HG03558 (cell line): Measurements from ENCODE around the gene RALY.

Source experiments
- ATAC-seq: cut with Tn5 transposase; IDR thresholded peaks from one replicate; pipeline ENCODE4 v1.9.1; 2021; ENCODE audit warnings: moderate number of reproducible peaks; ENCODE audit not compliant: unreplicated experiment; ENCODE audit errors: extremely low read depth

The RALY gene

DNA sequence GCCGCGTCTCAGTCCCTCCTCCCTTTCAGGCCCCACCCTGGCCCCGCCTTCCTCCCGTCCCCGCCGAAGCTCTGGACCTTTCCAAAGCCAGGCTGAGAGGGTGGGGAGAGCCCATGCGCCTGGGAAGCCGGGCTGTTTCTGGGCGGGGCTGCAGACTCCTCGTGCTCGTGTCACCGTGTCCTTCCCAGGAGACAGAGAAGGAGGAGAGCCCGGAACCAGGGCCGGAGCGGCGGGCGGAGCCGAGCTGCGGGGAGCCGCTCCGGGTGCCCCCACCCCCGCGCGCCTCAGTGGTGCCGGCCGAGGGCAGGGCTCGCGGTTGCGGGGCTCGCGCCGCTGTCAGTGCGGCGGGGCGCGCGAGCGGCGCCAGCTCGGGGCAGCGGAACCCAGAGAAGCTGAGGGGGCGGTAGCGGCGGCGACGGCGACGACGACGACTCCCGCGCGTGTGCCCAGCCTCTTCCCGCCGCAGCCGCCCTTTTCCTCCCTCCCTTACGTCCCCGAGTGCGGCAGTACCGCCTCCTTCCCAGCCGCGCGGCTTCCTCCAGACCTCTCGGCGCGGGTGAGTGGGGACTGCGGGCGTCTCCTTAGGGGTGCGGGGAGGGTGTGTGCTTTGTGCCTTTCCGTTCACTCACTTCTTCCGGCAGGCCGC is at the start of gene RALY:
TSS of gene RALY (plus strand) at position 336 of the 646 bp plus-strand sequence. CDS start 78,164 bp downstream, outside the sequence.
- ATAC-seq = peak; percentile 31

DNA sequence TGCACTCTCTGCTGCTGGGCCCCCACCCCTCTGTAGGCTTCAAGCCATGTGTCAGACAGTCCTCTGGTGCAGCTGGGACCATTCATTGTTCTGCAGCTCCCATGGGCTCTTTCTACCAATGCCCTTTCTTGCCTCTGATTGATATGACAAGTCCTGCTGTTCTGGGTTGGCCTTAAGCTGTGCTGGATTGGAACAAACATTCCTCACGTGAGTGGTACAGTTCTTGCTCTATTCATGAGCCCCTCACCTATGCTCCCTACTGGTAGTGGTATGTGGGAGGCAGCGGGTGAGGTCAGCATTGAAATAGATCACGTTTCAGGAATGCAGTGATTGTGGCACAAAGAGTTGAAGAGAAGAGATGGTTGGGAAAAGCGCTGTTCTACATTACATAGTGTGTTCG is 48.8 kb upstream of the RALY start:
- no peak for ATAC-seq

DNA sequence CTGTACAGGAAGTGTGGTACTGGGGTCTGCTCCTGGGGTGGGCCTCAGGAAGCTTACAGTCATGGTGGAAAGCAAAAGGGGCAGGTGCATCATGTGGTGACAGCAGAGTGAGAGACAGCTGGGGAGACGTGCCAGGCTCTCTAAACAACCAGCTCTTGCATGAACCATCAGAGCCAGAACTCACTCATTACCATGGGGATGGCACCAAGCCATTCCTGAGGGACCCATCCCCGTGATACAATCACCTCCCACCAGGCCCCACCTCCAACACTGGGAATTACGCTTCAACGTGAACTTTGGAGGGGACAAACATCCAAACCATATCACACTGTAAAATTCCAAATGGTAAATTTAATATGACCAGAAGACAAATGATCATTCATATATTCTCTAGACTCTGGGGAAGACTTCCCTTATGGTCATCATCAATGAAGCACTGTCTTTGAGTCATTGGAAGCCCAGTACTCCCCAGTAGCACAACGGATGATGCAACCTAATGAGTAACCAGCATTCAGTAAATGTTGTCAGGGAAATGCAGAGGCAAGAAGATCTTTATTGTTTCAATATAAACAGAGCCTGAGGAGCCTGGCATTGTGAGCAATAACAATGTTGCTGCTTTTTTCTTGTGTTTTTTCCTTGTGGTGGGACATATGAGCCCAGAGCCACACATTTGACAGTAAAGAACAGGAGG is 48.2 kb upstream of the RALY start:
- no peak for ATAC-seq

DNA sequence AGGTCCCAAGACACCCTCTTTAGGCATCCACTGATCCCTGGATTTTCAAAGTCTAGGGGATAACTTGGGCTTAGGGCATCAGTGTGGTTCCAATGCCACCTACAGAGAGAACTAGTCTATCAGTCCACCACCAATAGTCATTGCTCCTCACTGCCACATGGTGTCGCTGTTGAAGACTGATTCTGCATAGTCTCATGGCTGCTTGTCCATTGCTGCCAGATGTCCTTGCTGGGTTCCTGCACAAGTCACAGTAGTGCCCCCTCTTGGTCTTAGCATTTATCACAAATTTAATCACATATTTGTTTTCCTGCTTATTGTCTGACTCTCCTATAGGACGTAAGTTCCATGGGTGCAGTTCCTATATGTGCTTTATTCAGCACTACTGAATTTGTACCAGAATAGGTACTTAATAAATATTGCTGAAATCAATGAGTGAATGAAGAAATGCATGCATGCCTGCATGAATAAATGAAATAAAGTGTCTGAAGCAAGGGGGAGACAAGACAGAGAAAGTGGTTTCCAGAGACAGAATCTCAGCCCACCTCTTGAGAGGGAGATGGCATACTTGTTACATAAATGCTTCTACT is 45.9 kb upstream of the RALY start:
- no peak for ATAC-seq

DNA sequence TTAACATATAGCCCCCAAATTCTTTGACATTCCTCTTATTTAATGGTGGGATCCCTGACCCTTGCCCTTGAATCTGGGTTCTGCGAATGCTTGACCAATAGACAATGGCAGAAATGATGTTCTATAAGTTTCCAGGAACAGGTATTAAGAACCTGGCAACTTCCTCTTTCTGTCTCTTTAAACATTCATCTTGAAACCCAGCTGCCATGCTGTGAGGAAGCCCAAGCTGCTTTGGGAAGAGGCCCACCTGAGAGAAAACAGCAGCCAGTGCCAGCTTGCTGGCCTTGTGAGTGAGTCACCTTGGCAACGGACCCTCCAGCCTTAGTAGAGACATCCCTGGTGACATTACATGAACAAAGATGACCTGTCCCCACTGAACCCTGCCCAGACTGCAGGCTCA is 45.2 kb upstream of the RALY start:
- no peak for ATAC-seq

DNA sequence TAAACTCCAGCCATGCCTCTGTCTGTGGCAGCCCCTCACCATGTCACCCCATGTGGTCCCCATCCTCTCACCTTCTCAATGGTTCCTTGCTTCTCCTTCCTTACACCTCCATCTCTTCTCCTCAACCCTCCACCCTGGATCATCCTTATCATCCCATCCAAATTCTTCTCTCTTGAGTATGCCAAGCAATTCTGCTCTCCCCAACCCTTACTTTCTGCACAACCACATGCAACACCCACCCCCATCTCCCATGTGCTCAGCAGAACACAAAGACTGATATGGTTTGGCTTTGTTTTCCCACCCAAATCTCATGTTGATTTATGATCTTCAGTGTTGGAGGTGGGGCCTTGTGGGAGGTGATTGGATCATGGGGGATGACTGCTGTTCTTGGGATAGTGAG is 42.5 kb upstream of the RALY start:
- no peak for ATAC-seq

DNA sequence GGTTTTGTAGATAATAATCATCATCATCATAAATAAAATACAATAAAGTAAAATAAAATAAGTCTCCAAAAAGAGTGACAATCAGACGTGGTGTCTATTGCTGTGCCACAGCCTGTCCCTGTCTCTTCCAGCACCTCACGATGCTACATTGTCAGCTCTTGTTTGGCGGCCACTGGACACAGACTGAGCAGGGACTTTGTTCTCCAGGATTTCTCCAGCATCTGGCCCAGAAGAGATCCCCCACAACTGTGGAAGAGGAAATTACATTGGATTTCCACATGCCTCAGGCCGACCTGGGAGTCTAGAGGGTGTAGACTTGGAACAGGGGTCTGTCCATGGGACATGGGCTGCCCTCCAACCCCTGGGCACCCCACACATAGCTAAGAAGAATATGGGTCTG is 39.2 kb upstream of the RALY start:
- no peak for ATAC-seq

DNA sequence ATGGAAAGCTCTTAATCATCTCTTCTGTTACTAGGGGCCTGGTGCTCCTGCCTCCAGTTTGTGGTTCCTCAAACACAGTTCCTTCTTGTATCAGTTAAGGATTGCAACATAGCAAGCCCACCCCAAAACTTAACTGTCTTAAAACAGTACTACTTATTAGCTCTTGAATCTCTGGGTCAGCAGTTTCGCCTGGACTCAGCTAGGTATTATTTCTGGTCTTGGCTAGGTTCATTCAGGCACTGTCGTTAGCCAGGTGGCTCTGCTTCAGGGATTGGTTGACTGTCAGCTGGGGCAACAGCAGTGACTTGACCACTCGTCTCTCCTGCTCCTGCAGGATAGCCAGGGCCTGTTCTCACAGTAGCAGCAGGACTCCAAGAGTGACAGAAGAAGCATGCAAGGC is 30.0 kb upstream of the RALY start:
- ATAC-seq = no peak

DNA sequence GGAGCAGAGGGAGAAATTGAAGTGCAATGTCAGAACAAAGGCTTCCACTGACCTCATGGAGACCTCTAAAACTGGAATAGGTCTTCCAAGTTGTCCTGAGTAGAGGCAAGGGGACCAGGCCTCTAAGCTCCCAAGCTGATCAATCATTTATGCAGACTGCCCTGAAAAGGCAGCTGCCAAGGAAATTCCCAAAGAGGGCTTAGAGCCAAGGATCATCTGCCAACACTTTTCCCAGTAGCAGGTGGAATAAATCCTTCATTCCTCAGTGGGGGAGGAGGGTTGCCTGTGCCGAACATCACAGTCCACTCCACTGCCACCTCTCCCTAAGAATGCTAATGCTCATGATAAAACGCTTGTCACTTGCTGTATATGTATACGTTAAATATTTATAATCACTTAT is 29.3 kb upstream of the RALY start:
- ATAC-seq = no peak

DNA sequence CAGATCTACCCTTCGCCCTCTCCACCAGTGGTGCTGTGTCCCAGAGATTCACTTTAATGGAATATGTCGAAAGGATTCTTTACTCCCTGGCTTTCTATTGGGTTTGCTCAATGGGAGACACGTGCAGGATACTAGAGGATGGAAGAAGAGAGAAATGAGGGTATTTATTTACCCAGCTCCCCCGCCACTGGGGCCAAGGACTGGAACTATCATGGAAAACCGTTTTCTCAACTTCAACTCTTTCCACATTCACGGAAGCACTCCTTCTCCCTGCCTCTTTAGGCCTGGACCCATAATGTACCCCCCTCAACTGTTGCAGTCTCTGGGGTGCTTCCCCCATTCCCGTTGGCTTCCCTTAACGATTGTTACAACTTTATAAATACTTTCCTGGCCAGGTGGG is 26.6 kb upstream of the RALY start:
- no peak for ATAC-seq

DNA sequence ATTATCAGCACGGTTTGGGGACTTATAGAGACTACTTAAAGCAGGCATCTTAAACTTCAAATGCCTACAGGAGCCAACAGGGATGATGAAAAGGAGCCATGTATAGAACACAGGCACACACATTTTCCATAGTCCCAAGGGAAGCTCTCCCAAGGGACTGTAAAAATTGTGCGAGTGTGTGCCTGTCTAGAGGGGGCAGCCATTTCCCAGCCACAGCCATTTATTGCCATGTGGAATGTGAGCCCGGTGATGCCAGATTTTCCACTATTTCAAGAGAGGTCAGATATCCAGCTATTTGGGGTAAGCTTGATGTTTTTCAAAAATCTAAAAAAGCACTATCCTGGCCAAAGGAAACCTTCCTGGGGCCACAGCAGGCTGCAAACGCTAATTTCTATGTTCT is 24.1 kb upstream of the RALY start:
- no peak for ATAC-seq

DNA sequence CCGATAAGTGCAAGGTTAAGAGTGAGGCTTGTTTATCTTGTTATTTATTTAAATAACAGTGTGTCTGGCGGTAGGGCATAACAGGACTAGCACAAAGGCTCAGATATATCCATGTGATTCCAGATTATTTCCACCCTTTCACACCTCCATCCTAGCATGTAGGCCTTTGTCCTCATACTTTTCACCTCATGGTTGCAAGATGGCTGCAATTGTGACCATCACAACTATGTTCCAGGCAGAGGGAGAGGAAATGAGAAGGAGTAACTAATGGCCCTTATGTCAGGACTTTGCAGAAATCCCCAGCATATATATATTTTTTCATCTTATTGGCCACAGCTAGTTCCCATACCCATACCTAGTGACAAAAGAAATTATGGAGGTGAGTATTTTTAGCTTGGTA is 23.5 kb upstream of the RALY start:
- no peak for ATAC-seq

DNA sequence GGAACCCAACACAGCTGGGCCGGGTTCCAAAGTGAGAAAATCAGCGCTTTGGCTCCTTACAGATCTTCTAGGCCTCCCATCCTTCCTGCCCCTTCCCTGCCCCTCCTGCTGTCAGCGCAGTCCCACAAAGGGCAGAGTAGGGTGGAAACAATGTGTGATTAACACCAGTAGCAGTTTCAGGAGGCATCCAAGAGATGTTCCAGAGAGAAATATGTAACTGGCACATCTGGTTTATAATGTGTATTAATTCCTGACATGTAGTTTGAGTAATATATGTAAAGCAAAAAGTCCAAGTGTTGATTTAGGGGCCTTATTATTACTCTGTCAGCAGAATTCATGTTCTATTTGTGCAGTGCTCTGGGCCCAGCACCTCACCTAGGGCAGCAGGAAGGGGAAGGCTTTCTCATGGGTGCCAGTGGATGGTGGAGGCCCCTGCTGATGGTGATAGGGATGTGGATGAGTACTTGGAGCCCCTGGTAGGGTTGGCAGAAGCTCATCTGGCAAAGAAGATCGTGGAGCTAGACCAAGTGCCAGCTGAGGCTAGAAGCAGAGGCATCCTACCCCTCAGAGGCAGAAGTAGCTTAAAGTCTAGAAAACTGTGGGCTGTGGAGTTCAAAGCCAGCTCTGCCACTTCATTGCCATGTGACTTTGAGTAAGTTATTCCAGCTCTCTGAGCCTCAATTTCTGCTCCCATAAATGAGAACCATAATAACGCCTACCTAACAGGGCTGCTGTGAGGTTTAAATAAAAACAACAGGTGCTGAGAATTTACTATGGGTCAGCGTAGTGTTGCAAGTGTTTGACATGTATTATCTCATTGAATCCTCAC is 22.4 kb upstream of the RALY start:
- no peak for ATAC-seq

DNA sequence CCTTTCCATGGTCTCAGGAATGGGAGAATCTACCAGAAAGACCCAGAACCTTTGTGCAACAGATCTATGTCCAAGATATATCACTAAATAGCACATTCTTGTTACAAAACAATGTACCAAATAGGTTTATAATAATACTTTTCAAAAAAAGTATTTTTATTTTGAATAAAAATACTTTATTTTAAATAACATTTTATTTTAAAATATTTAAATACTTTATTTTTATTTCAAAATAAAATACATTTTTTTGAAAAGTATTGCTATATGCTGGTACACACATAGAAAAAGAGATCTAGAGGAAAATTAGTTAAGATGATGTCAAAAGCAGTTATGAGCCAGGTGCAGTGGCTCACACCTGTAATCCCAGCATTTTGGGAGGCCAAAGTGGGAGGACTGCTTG is 16.8 kb upstream of the RALY start:
- no peak for ATAC-seq

DNA sequence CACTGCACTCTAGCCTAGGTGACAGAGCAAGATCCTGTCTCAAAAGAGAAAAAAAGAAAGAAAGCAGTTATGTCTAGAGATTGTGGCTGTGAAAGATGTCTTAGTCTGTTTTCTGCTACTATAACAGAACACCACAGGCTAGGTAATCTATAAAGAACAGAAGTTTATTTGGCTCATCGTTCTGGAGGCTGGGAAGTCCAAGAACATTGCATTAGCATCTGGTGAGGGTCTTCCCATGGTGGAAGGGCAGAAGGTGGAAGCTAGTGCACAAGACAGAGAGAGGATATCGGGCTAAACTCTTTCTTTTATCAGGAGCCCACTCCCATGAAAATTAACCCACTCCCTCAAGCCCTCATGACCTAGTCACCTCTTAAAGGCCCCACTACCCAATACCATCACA is 16.2 kb upstream of the RALY start:
- ATAC-seq = no peak

DNA sequence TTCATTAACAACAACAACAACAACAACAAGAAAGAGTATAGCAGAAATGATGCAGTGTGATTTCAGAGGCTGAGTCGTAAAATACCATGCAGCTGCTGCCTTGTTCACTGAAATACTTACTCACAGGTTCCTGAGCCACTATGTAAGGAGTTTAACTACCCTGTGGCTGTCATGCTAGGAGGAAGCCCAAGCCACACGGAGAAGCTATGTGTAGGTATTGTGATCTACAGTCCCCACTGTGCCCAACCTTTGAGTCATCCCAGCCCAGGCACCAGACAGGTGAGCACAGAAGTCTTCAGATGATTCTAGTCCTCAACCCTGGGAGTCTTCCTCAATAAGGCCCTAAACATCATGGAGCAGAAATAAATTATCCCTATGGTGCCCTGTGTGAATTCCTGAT is 14.6 kb upstream of the RALY start:
- ATAC-seq = no peak

DNA sequence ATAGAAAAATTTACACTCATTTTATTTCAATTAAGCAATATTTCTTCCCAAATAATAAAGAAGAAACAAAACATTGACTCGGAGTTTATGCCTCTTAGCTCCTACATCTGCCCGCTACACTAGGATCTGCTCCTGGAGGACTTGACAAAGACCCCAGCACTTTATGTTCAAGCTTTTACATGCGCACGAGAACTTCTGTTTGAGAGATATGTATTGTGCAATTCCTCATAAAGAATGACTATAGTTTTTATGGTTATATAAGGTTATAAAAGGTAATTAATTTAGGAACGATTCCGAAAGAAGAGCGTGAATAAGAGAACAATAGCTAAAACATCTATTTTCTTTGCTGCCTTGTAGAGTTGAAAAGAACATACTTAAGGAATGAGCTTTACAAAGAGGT is 12.4 kb upstream of the RALY start:
- ATAC-seq = no peak

DNA sequence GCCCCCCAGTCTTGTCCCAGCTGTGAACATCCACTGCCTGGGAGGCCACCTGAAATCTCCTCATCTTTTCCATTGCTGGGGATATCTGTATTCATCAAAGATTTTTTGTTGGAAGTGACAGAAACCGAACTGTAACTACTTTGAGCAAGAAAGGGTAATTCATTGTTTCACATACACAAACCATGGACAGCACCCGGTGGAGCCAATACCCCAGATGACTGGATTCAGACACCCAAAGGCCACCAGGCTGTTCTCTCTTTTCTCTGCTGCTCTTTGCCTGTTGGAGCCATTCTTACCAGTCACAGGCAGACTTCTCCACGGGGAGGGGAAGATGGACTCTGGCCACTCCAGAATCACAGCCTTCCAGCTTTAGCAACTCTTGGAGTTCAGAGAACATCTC is 11.7 kb upstream of the RALY start:
- ATAC-seq = no peak

DNA sequence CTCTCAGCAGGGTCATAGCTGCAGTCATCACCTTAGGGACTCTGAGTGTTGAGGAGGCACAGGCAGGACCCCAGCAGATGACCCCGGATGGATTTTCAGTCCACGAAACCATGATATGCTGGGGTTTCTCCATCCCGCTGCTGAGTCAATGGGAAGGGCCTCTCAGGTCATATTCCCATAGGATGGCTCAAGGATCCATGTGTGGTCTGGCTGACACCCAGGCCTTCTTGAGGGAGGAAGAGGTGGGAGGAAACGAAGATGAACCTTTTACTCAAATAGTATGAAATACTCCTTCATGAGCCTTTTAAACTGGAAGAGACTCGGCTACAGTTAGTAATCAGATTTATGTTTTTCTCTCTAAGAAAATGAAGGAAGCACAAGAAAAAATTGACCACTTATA is 10.3 kb upstream of the RALY start:
- no peak for ATAC-seq

DNA sequence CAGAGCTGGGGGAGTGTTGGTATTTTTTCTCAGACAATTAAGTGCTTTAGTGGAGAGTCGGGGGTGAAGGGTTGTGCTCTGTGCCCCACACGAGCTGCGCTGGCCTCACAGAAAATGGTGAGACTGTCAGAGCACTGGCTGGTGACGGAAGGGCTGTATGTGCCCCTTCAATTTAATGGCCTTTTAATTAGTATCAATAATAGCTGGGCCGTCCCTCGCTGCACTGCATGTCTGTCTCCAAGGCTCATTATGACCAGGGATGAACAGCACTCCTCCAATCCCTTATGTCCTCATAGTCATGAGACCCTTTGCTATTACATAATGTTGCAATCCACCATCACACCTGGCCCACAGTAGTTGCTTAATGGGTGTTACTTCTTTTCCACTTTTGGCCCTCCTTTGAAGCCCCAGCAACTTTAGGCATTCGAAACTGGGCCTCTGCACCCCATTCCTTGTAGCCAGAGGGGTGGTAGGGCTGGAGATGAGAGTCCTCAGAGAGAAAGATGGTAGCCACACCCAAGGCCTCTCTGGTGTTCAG is 9.5 kb upstream of the RALY start:
- no peak for ATAC-seq

DNA sequence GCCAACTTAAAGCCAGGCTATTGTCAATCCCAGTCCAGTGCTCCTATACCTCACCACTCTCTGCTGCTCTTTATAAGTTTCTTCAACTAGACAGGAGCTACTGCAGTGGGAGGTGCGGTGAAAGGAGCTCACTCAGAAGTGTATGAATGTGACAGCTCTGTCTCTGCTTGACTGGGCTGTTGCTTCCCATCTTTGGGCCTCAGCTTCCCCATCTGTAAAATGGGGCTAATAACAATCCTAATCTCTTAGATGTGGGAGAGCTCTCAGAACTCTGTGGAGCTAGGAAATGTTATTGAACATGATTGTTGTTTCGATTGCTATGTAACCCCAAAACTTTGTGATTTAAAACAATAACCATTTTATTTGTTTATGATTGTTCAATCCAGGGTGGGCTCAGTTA is 8.4 kb upstream of the RALY start:
- no peak for ATAC-seq
